RWPE1 (cell line): Measurements from ENCODE around the gene GPR39.

Experiments used
- CTCF ChIA-PET: fragments of 350-600 bp; sonication (Branson Sonifier 250); formaldehyde crosslinking; extraction: SDS; loops from one replicate; lab custom pipeline; 2021; lab: Yijun Ruan, JAX
- POLR2A ChIA-PET: fragments of 400-600 bp; formaldehyde crosslinking; extraction: SDS; loops from one replicate; lab custom pipeline; 2020; ENCODE audit warnings: antibody characterized with exemption; ENCODE audit not compliant: low non-redundant PET; lab: Yijun Ruan, JAX
- DNase-seq: peaks from one replicate; pipeline ENCODE4 v3.0.0; 2012; ENCODE audit warnings: low spot score
- H3K27ac ChIP-seq: fragments of 450-650 bp; 2 replicates; pipeline ENCODE4 v1.5.1; 2017
- TF ChIP-seq, protein P1 (sequence below): fragments of 450-650 bp; conservative IDR thresholded peaks from 2 replicates; pipeline ENCODE4 v1.5.1; 2017; ENCODE audit warnings: low read depth, mild to moderate bottlenecking

GPR39 gene

DNA sequence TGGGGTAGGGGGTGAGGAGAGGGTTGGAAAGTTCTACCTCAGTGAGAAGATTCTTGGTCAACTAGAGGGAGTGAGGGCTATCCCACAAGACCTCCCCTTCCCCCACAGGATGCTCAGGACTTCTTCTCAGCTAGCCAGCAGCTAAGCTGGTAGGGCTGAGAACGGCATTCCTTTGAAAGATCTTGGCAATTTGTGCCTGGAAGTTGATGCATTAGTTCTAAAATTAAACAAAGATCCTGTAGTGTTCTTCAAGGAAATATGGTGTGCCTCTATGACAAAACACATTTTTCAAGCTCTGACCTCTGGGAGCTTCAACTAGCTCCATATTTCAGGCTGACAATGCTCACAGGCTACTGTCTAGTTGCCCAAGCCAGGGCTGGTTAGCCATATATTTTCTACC, 251.1 kb downstream of the GPR39 start:
- TF ChIP-seq, protein P1, sequence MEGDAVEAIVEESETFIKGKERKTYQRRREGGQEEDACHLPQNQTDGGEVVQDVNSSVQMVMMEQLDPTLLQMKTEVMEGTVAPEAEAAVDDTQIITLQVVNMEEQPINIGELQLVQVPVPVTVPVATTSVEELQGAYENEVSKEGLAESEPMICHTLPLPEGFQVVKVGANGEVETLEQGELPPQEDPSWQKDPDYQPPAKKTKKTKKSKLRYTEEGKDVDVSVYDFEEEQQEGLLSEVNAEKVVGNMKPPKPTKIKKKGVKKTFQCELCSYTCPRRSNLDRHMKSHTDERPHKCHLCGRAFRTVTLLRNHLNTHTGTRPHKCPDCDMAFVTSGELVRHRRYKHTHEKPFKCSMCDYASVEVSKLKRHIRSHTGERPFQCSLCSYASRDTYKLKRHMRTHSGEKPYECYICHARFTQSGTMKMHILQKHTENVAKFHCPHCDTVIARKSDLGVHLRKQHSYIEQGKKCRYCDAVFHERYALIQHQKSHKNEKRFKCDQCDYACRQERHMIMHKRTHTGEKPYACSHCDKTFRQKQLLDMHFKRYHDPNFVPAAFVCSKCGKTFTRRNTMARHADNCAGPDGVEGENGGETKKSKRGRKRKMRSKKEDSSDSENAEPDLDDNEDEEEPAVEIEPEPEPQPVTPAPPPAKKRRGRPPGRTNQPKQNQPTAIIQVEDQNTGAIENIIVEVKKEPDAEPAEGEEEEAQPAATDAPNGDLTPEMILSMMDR: no peak
- ChIA-PET CTCF (no interaction called here), POLR2A (no interaction called here)
- DNase-seq: no peak
- H3K27ac ChIP-seq: no peak overlapping the region

DNA sequence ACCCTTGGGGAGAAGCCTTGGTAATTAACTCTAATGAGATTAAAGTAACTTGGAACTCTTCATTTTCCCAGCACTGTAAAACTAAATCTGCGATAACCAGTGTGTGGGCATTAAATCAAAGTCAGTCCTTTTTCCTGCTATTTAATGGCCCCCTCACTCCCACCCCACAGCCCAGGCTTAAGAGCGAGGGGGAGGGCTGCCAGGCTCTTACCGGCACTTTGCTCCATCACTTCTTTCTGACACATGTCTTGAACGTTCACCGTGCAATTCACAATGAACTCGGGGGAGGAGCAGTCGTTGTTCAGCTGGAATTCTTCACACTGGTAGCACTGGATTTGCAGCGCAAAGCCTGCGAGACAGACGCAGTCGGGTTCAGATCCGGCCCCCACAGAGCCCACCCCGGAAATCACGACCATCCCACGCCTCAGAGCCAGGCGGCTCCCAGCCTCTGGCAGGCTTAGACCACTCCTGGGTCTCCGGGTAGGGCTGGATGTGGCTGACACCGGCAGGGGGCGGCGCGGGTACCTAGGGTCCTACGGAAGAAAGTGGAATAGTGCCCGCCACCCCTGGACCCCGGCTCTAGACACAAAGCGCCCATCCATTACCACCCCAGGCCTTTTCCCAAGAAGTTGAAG, 251.7 kb downstream of the GPR39 start:
- TF ChIP-seq, protein P1: no peak
- ChIA-PET POLR2A (no interaction called here), CTCF (interaction anchor here (0.6 to 1.4 kb wide), 3 partner anchors 17 to 114 kb away, joined by 3 read pairs; no protein-coding TSS in a partner anchor)
- no peak for DNase-seq
- no peak overlapping the region for H3K27ac ChIP-seq

DNA sequence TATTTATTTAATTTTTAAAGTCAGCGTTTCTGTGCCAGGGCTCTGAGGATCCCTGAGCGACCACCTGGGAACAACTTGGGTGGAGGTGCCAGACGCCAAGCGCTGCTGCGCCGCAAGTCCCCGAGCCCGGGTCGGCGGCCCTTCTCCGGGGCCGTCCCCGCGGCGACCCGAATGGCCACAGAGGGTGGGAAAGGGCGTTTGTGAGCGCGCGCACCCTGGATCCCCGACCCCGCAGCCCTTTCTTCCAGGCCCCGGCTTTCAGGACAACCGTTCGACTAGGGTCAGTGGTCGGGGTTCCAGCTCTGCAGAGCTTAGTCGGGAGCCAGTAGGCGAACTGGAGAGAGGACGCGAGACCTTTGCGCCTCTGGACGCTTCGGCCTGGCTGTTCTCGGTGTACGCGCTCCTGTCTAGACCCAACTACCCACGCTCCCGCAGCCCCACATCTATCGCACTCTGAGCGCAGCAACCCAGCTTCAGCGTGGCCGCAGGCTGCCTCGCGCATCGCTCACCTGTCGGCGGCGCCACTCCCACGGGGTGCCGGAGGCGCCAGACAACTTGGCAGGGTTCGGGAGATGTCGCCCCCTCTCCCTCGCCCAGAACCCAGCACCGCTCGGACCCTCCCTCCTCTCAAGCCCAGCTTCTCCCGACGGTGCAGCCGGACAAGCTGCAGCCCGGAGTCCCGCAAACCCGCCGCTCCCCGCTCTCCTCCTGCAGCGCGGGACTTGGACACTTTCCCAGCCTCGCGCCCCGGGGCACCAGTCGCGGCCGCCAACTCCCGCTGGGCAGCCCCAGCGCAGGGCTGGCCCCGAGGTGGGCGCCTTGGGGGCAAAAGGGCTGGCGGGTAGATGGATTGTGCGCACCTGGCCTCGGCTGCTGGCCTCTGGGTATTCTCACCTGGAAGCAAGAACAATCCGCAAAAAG, 252.6 kb downstream of the GPR39 start:
- DNase-seq: no peak
- ChIA-PET CTCF (interaction anchor here (1.1 to 1.4 kb wide), 2 partner anchors 18 to 38 kb away, joined by 3 read pairs; no protein-coding TSS in a partner anchor), POLR2A (no interaction called here)
- no peak overlapping the region for H3K27ac ChIP-seq
- TF ChIP-seq, protein P1: no peak

DNA sequence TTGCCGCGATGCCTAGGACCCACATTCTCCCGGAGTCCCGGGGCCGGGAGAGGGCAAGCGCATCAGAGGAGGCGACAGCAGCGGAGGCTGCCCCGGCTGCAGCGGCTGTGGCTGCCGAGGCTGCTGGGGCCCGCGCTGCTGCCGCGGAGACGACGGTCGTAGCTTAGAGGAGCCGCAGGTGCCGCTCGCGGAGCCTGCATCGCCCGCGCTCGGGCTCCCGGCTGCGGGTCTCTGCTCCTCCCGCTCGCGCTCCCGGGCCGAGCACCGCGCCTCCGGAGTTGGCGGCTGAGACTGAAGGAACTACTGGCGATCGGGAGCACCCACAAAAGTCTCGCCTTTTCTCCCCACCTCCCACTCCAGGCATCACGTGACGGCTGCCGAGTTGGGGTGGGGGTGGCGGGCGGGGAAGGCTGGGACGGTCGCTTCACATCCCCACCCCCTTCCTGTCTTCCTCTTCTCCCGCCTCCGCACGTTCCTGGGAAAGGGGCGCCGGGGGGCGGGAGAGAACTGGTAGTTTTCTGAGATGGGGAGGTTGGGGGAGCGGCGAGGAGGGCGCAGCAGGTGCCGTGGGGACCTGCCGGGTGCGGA, 253.4 kb downstream of the GPR39 start, which contains the start of gene LYPD1:
TSS of gene LYPD1 (minus strand) at position 298 of the 588 bp plus-strand sequence. CDS start at position 25, 273 bp downstream.
- POLR2A ChIA-PET: no interaction called here
- no peak for DNase-seq
- no peak within 1 kb of the TSS for H3K27ac ChIP-seq
- TF ChIP-seq, protein P1: no peak
- CTCF ChIA-PET: interaction anchor here (0.5 kb wide), 1 partner anchor 508 kb away, joined by 3 read pairs; no protein-coding TSS in a partner anchor

DNA sequence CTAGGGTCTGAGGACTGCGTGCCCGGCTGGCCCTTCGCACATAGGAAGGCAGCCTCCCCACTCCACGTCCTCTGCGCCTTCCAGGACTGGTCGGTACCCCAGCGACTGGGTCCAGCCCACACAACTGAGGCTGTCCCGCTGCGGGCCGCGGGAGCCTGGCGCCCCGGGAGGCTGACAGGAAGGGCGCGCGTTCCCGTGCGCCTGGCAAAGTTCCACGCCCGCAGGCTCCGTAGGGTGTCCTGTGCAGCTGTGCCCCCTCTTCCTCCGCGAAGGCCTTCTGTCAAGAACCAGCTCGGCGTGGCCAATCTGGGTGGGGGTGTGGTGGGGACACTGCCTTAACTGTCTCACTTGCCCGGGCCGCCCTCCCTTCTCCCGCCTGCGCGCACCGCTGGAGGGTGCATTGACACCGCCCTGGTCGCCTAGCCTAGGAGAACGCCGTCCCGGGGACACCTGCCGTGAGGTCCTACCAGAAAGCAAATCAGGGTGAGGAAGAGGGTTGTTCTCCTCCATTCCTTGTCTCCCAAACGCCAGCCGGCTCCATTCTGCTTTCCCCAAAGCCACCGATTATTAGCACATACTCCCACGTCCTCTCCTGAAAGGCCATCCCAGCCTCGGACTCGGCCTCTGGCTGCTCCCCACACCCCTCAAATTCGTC, 254.0 kb downstream of the GPR39 start:
- POLR2A ChIA-PET: no interaction called here
- TF ChIP-seq, protein P1: no peak
- CTCF ChIA-PET: interaction anchor here (0.5 kb wide), 1 partner anchor 508 kb away, joined by 3 read pairs; no protein-coding TSS in a partner anchor
- no peak overlapping the region for H3K27ac ChIP-seq
- no peak for DNase-seq
